H9 (cell line): ENCODE results near the gene UTP18. TPM values are rescaled to one million over a fixed set of nuclear protein-coding genes. Genes with fewer than 3 reads are reported as not detected.

Experiments used
- DNase-seq: peaks from one replicate; pipeline ENCODE4 v3.0.0-alpha.2; 2017
- H2AFZ ChIP-seq: one replicate; pipeline ENCODE4 v1.6.1; 2013; ENCODE audit warnings: mild to moderate bottlenecking, low read length, control low read depth, moderate library complexity
- H2AK5ac ChIP-seq: 2 replicates; pipeline ENCODE4 v1.6.1; 2013; ENCODE audit warnings: low read length, control low read depth, mixed read lengths; ENCODE audit not compliant: insufficient read length
- H2BK120ac ChIP-seq: one replicate; pipeline ENCODE4 v1.6.1; 2013; ENCODE audit warnings: low read depth, mild to moderate bottlenecking, low read length, control low read depth, inconsistent platforms; ENCODE audit not compliant: poor library complexity, severe bottlenecking
- H2BK12ac ChIP-seq: 2 replicates; pipeline ENCODE4 v1.6.1; 2013; ENCODE audit warnings: low read length, control low read depth, mixed read lengths, low read depth; ENCODE audit not compliant: insufficient read length
- H2BK15ac ChIP-seq: 2 replicates; pipeline ENCODE4 v1.6.1; 2013; ENCODE audit warnings: low read depth, low read length, control low read depth
- H2BK20ac ChIP-seq: one replicate; pipeline ENCODE4 v1.6.1; 2013; ENCODE audit warnings: low read depth, mild to moderate bottlenecking, low read length, control low read depth, inconsistent platforms; ENCODE audit not compliant: poor library complexity, severe bottlenecking
- H2BK5ac ChIP-seq: 2 replicates; pipeline ENCODE4 v1.6.1; 2013; ENCODE audit warnings: low read length, control low read depth, mixed read lengths; ENCODE audit not compliant: insufficient read length
- H3K14ac ChIP-seq: 2 replicates; pipeline ENCODE4 v1.6.1; 2013; ENCODE audit warnings: low read length, control low read depth; ENCODE audit not compliant: insufficient read depth
- H3K18ac ChIP-seq: 2 replicates; pipeline ENCODE4 v1.6.1; 2013; ENCODE audit warnings: low read depth, mild to moderate bottlenecking, mixed read lengths, low read length, control low read depth; ENCODE audit not compliant: insufficient read length
- H3K23ac ChIP-seq: 2 replicates; pipeline ENCODE4 v1.6.1; 2013; ENCODE audit warnings: low read length, control low read depth, mixed read lengths, low read depth; ENCODE audit not compliant: insufficient read length
- H3K23me2 ChIP-seq: 2 replicates; pipeline ENCODE4 v1.6.1; 2013; ENCODE audit warnings: low read depth, mild to moderate bottlenecking, mixed read lengths, low read length, control low read depth; ENCODE audit not compliant: insufficient read length, poor library complexity, severe bottlenecking
- H3K27ac ChIP-seq: 2 replicates; pipeline ENCODE4 v1.5.1; 2013; ENCODE audit warnings: low read length, control low read depth, mixed read lengths, low read depth; ENCODE audit not compliant: insufficient read length
- H3K27me3 ChIP-seq: 2 replicates; pipeline ENCODE4 v1.6.1; 2013; ENCODE audit warnings: low read length, control low read depth, inconsistent platforms; ENCODE audit not compliant: insufficient read depth
- H3K4ac ChIP-seq: 2 replicates; pipeline ENCODE4 v1.6.1; 2013; ENCODE audit warnings: low read depth, mild to moderate bottlenecking, control low read depth, inconsistent platforms, low read length, moderate library complexity
- H3K4me1 ChIP-seq: 2 replicates; pipeline ENCODE4 v1.6.1; 2013; ENCODE audit warnings: low read length, control low read depth, inconsistent platforms; ENCODE audit not compliant: insufficient read depth
- H3K4me2 ChIP-seq: 2 replicates; pipeline ENCODE4 v1.6.1; 2013; ENCODE audit warnings: low read length, control low read depth, mixed read lengths; ENCODE audit not compliant: insufficient read length, insufficient read depth
- H3K56ac ChIP-seq: 2 replicates; pipeline ENCODE4 v1.6.1; 2013; ENCODE audit warnings: low read depth, mild to moderate bottlenecking, mixed read lengths, low read length, control low read depth; ENCODE audit not compliant: insufficient read length
- H3K79me1 ChIP-seq: 2 replicates; pipeline ENCODE4 v1.6.1; 2013; ENCODE audit warnings: low read depth, mild to moderate bottlenecking, moderate library complexity, low read length, control low read depth, inconsistent platforms; ENCODE audit not compliant: insufficient read depth, poor library complexity, severe bottlenecking
- H3K79me2 ChIP-seq: 2 replicates; pipeline ENCODE4 v1.6.1; 2013; ENCODE audit warnings: low read length, control low read depth, inconsistent platforms; ENCODE audit not compliant: insufficient read depth
- H3K9ac ChIP-seq: 2 replicates; pipeline ENCODE4 v1.6.1; 2013; ENCODE audit warnings: low read length, control low read depth, mixed read lengths; ENCODE audit not compliant: insufficient read length; ENCODE audit errors: extremely low read depth
- H3K9me3 ChIP-seq: one replicate; pipeline ENCODE4 v1.6.1; 2013; ENCODE audit warnings: low read depth, low read length, inconsistent platforms; ENCODE audit not compliant: control insufficient read depth
- H3T11ph ChIP-seq: one replicate; pipeline ENCODE4 v1.6.1; 2013; ENCODE audit warnings: mild to moderate bottlenecking, low read length, control low read depth, inconsistent platforms
- H4K20me1 ChIP-seq: one replicate; pipeline ENCODE4 v1.6.1; 2013; ENCODE audit not compliant: control insufficient read depth, insufficient read length, insufficient read depth
- H4K5ac ChIP-seq: 2 replicates; pipeline ENCODE4 v1.6.1; 2013; ENCODE audit warnings: low read depth, mild to moderate bottlenecking, mixed read lengths, low read length, control low read depth; ENCODE audit not compliant: insufficient read length
- H4K8ac ChIP-seq: replicated peaks from 2 replicates; pipeline ENCODE4 v1.6.1; 2013; ENCODE audit warnings: low read length, control low read depth, mixed read lengths, low read depth; ENCODE audit not compliant: insufficient read length
- H4K91ac ChIP-seq: 2 replicates; pipeline ENCODE4 v1.6.1; 2013; ENCODE audit warnings: low read depth, mild to moderate bottlenecking, moderate library complexity, mixed read lengths, low read length, control low read depth; ENCODE audit not compliant: insufficient read length
- H3K27ac Mint-ChIP-seq, 3 experiments: 2 replicates in 2 of 3; 3 replicates in 1 of 3; pipeline ENCODE4 v1.8.0; 2020 to 2021; ENCODE audit warnings: mixed read lengths in 3 of 3, mild to moderate bottlenecking in 1 of 3, moderate library complexity in 1 of 3
- H3K27me3 Mint-ChIP-seq: 2 replicates; pipeline ENCODE4 v1.8.0; 2021; ENCODE audit warnings: low read depth, mild to moderate bottlenecking, moderate library complexity, mixed read lengths
- H3K36me3 Mint-ChIP-seq, 3 experiments: 2 replicates in 2 of 3; 3 replicates in 1 of 3; pipeline ENCODE4 v1.8.0; 2020 to 2021; ENCODE audit warnings: low read depth in 3 of 3, mixed read lengths in 3 of 3; ENCODE audit not compliant: insufficient read depth in 1 of 3
- H3K4me1 Mint-ChIP-seq, 2 experiments: 2 replicates each; pipeline ENCODE4 v1.8.0; 2020; ENCODE audit warnings: mixed read lengths in 2 of 2
- H3K4me3 Mint-ChIP-seq, 2 experiments: 2 replicates in 1 of 2; 3 replicates in 1 of 2; pipeline ENCODE4 v1.8.0; 2020 to 2021; ENCODE audit warnings: mild to moderate bottlenecking in 2 of 2, mixed read lengths in 2 of 2, moderate library complexity in 1 of 2
- H3K9me3 Mint-ChIP-seq, 2 experiments: 2 replicates in 1 of 2; 3 replicates in 1 of 2; pipeline ENCODE4 v1.8.0; 2020; ENCODE audit warnings: mild to moderate bottlenecking in 2 of 2, mixed read lengths in 2 of 2, moderate library complexity in 1 of 2
- WGBS: extraction: QIAGEN DNeasy Blood & Tissue Kit; methylation state at CpG from one replicate; pipeline ENCODE4 v1.1.7; 2013; ENCODE audit warnings: missing lambda C conversion rate, low lambda C conversion rate, mixed read lengths; ENCODE audit not compliant: insufficient read length; ENCODE audit errors: extremely low coverage; 5-methylcytosine and 5-hydroxymethylcytosine counted together
- total RNA-seq: library from RNA; stranded (reverse); gene quantifications from 2 replicates; pipeline ENCODE4 v1.2.1, GENCODE V29; 2021
- TF ChIP-seq, protein P1 (sequence below): fragments of 200-600 bp; sonication (generic); conservative IDR thresholded peaks from 3 replicates; pipeline ENCODE4 v1.8.0; 2021; ENCODE audit warnings: antibody characterized with exemption, mild to moderate bottlenecking

Gene UTP18
- total RNA-seq, 1 experiment from 2014 or later, result 79.5 TPM

DNA sequence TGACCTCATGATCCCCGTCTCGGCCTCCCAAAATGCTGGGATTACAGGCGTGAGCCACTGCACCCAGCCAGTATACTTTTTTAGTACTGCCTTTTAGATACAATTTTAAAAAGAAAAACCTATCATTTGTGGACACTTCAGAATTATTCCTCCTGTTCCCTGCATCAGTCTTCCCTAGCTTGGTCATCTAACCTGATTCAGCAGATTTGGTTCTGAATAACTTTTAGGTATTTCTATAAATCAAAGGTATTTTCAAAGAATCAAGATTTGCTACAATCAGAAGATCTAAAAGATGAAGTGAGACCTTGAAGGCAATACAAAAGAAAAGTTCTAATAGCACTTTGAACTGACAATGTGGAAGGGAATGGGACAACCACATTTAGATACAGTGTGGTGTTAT, 30.5 kb upstream of the UTP18 start:
- no peak overlapping the region for H3K4me2 ChIP-seq
- H3K56ac ChIP-seq, result no peak overlapping the region
- no peak for DNase-seq
- no peak overlapping the region for H4K91ac ChIP-seq
- H2AK5ac ChIP-seq, result no peak overlapping the region
- H3K9me3 Mint-ChIP-seq, result no peaks in the 10 kb centered on the region
- no peaks in the 10 kb centered on the region; the same call in 1 of the 2 replicates for H3K27me3 ChIP-seq
- H3K27me3 Mint-ChIP-seq, result no peaks in the 10 kb centered on the region
- no peak overlapping the region for H2BK5ac ChIP-seq
- peaks cover 10% of the 10 kb centered on the region; the same call in 1 of the 2 replicates for H3K79me2 ChIP-seq
- H3K4me3 Mint-ChIP-seq, result no peak overlapping the region
- H3K9ac ChIP-seq, result no peak overlapping the region
- H3K4ac ChIP-seq, result no peak overlapping the region
- peaks cover 3 to 8% of the 10 kb centered on the region in 2 experiments; a peak in 1 of 4 replicates for H3K4me1 Mint-ChIP-seq
- H3K18ac ChIP-seq, result no peak overlapping the region
- H3K27ac ChIP-seq, result no peak overlapping the region
- H3K36me3 Mint-ChIP-seq, result peaks cover 2 to 6% (median 5%) of the 10 kb centered on the region in 3 experiments; a peak in 6 of 7 replicates
- no peak overlapping the region for H3T11ph ChIP-seq
- H4K20me1 ChIP-seq, result no peaks in the 10 kb centered on the region
- H3K14ac ChIP-seq, result no peak overlapping the region
- H2BK12ac ChIP-seq, result no peak overlapping the region
- peaks cover 11% of the 10 kb centered on the region for H3K79me1 ChIP-seq
- no peak overlapping the region for H2BK20ac ChIP-seq
- TF ChIP-seq, protein P1, sequence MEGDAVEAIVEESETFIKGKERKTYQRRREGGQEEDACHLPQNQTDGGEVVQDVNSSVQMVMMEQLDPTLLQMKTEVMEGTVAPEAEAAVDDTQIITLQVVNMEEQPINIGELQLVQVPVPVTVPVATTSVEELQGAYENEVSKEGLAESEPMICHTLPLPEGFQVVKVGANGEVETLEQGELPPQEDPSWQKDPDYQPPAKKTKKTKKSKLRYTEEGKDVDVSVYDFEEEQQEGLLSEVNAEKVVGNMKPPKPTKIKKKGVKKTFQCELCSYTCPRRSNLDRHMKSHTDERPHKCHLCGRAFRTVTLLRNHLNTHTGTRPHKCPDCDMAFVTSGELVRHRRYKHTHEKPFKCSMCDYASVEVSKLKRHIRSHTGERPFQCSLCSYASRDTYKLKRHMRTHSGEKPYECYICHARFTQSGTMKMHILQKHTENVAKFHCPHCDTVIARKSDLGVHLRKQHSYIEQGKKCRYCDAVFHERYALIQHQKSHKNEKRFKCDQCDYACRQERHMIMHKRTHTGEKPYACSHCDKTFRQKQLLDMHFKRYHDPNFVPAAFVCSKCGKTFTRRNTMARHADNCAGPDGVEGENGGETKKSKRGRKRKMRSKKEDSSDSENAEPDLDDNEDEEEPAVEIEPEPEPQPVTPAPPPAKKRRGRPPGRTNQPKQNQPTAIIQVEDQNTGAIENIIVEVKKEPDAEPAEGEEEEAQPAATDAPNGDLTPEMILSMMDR, result no peak
- no peak overlapping the region for H2AFZ ChIP-seq
- H4K8ac ChIP-seq, result no peak overlapping the region
- no peaks in the 10 kb centered on the region for H3K23me2 ChIP-seq
- H3K23ac ChIP-seq, result no peak overlapping the region
- no peaks in the 10 kb centered on the region for H3K4me1 ChIP-seq
- H3K27ac Mint-ChIP-seq, result 0 out of 7 replicates have a peak overlapping the region, but pooled peaks of 2 of the 3 experiments have one; percentile 23 to 36
- H3K9me3 ChIP-seq, result no peaks in the 10 kb centered on the region
- H2BK120ac ChIP-seq, result no peak overlapping the region
- WGBS, result no CpG with 5 or more reads among the region's 3 CpGs
- H4K5ac ChIP-seq, result no peak overlapping the region
- no peak overlapping the region for H2BK15ac ChIP-seq
